Measurements from ENCODE around the gene ARHGAP15.

DNA sequence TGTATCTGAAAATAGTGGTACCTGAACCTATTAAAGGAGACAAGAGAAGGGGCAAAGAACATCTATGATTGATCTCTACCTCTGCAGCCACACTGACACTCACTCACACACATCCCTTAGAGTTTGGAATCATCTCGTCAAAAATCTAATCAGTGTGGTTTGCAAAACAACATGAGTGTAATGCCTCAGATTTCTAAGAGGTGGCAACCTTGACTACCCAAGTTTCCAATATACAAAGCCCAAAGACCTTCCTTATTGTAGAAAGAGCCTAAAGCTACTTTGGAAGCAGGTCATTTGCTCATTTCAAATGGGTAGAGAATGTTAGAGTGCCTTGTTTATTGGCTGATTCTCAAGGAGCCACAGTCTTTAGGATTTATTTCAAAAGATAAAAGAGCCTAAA, 444.9 kb downstream of the ARHGAP15 start:
- TF ChIP-seq, protein P1, sequence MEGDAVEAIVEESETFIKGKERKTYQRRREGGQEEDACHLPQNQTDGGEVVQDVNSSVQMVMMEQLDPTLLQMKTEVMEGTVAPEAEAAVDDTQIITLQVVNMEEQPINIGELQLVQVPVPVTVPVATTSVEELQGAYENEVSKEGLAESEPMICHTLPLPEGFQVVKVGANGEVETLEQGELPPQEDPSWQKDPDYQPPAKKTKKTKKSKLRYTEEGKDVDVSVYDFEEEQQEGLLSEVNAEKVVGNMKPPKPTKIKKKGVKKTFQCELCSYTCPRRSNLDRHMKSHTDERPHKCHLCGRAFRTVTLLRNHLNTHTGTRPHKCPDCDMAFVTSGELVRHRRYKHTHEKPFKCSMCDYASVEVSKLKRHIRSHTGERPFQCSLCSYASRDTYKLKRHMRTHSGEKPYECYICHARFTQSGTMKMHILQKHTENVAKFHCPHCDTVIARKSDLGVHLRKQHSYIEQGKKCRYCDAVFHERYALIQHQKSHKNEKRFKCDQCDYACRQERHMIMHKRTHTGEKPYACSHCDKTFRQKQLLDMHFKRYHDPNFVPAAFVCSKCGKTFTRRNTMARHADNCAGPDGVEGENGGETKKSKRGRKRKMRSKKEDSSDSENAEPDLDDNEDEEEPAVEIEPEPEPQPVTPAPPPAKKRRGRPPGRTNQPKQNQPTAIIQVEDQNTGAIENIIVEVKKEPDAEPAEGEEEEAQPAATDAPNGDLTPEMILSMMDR (IDR thresholded peaks at IDR 0.05), result no peak
- TF ChIP-seq POLR2A (IDR thresholded peaks at IDR 0.05) (no peak), POLR2AphosphoS5 (IDR thresholded peaks at IDR 0.05; ENCODE audit: insufficient read depth in 1 of 2, low read depth in 1 of 2) (no peak)

Data from vagina (tissue), 2 donors.